Gastrocnemius medialis (tissue), 4 donors: ENCODE results near the gene MYOZ2.

ENCODE experiments used
- CTCF ChIP-seq, 5 experiments: fragments of 450-650 bp in 3 of 5; fragments of 200-600 bp in 2 of 5; sonication (generic) in 2 of 5; IDR thresholded peaks in 4 of 5; conservative IDR thresholded peaks in 1 of 5; 1 replicate in 4 of 5; 2 replicates in 1 of 5; pipeline ENCODE4 v1.5.1; 2016 to 2019; ENCODE audit warnings: antibody characterized with exemption in 5 of 5, mild to moderate bottlenecking in 3 of 5, moderate library complexity in 3 of 5
- POLR2A ChIP-seq, 2 donors: fragments of 450-650 bp; IDR thresholded peaks; one replicate each; pipeline ENCODE4 v1.6.1; 2017; ENCODE audit warnings: antibody characterized with exemption in 2 of 2, mild to moderate bottlenecking in 2 of 2, moderate library complexity in 2 of 2

GRCh38 chr4:119190354-119190753 is 54.7 kb downstream of the MYOZ2 start:
- TF ChIP-seq CTCF (IDR thresholded peaks at IDR 0.05 in 4 of 5, conservative IDR thresholded peaks at IDR 0.05 in 1 of 5) (no peak), POLR2A (IDR thresholded peaks at IDR 0.05) (no peak)
